Suppressor macrophage treated with lipopolysaccharide for 1 hour (primary cell): ENCODE data around the gene HOXD11.
A peak's percentile ranks its signal among the peaks of the same experiment; 100 is the strongest.

Experiments
- DNase-seq, 3 donors: peaks; one replicate each; pipeline ENCODE4 v3.0.0-alpha.2; 2020 to 2022

The HOXD11 gene

DNA sequence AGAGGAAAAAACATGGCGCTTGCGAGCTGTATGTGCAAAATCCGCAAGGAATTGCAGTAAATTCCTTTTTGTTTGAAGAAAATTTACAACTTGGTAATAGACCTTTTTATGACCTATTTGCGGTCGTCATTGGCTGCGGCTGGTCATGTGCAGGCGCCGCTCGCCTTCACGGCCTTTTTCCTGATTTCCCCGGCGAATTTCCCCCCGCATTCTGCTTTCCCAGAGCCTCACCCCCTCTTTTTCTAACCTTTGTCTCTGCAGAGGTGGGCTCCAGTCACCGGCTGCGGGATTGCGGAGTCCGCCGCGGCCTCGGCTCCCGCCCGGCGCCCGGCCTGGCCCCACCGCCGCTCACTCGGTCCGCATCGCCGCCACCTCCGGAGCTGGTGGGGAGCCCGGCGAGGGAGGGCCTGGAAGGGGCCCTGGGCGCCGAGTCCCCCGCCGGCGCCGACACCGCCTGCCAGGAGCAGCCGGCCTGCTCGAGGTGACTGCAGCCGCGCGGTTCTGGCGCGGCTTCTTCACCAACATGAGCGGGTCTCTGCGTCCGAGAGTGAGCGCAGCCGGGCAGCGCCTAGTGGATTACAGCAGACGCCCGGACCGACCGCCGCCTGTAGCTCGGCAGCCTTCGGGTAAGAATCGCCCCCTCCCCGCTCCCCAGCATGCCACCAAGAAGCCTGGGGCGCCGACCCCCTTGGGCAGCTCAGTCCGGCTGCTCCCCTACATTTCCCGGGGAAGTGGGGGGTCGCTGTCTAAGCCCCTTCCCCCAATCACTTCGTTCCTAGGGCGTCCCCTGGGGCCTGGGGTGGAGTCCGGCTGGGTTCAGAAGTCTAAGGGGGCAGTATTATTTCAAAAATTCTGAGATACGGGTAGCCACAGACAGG lies 29.5 kb downstream of the HOXD11 start:
- peak in 1 of 3 donors; percentile 32 for DNase-seq

DNA sequence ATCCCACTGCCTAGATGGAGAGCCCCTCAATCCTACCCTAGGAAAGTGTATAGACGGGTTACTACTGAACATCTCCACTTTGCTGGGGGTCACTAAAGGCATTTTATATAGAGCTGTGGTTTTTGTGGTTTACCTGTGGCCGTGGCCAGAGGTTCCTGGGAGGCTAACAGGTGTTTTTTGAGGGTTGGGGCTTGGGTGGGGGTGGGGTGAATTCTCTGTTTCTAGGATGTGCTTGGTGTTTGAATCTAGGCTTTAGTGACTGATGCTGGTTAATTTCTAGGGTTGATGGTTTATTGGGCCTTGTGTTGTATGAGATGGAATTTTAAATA lies 30.1 kb downstream of the HOXD11 start:
- no peak for DNase-seq

DNA sequence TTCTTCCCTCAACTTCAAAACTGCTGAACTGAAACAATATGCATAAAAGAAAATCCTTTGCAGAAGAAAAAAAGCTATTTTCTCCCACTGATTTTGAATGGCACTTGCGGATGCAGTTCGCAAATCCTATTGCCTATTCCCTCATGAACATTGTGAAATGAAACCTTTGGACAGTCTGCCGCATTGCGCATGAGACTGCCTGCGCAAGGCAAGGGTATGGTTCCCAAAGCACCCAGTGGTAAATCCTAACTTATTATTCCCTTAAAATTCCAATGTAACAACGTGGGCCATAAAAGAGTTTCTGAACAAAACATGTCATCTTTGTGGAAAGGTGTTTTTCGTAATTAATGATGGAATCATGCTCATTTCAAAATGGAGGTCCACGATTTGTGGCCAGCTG lies 30.8 kb downstream of the HOXD11 start:
- DNase-seq: no peak

- DNase-seq: no peak
Measured at GRCh38 chr2:176138526-176138922, 31.4 kb downstream of the HOXD11 start.

DNA sequence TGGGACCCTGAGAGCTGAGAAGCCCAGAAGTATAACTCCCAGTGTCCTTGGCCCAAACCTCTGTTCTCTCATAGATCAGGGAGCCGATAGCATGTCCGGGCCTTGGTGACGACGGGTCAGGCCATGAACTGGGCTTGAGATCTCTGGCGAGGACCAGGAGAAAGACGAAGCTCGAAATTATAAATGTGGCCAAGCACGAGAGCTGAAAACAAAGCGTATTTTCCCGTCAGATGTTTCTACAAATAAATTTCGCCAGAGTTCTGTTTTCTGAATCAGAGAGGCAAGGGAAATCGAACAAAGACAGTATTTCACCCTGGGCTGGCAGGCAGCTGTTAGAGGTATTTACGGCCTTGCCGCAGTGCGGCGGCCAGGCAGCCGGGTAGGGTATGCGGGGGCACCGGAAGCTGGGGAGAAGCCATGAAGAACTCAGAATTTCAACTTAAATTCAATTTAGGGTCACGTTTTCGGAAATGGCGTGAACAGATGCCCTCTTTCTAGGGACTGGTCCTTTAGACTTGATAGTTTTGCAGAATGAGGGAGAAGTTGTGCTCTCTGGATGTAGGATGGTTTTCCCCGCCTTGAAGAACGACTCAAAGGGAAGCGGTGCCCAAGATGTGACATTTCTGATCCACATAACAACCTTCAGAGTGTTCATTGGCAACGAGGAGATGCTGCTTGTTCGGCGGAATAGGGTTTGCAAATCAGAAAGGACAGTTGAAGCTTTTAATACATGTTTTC lies 32.0 kb downstream of the HOXD11 start:
- DNase-seq: no peak

DNA sequence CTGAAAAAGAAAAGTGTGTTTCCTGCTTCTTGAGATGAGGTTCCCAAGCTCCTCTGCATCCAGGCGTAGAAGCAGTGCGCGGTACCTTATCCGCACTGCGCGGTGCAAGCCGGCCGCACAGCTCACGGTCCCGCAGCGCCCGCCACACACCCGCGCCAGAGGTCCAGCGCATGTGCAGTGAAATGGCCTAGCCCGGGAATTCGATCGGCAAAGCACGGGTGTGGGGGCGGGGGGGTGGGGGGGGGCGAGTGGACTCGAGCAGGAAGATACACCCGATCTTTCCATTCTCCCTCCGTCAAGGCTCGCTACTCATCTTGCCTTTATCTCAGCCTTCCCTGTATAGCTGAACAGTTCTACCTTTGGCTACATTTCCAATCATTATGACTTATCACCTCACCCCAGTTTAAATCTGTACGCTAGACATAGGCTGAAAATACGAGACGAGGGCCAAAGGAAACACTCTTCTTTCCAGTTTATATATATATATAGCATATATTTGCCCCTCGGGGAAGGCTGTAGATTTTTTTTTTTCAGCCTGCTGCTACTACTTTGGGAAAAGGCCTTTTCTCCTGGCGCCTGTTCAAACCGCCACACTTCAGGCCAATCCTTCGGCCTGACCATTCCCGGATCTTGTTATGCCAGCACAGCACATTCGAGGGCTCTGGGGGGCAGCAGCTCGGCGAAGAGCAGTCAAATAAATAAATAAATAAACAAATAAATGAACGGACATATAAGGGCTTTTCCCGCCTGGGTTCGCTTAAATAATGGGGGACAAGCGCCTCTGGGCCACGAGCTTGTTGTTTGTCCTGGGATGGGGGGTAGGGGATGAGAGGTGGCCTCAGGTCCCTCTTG lies 32.8 kb downstream of the HOXD11 start:
- no peak for DNase-seq

GRCh38 chr2:176140513-176141317 lies 33.6 kb downstream of the HOXD11 start:
- peak; percentile 64 to 83 (median 70) for DNase-seq

DNA sequence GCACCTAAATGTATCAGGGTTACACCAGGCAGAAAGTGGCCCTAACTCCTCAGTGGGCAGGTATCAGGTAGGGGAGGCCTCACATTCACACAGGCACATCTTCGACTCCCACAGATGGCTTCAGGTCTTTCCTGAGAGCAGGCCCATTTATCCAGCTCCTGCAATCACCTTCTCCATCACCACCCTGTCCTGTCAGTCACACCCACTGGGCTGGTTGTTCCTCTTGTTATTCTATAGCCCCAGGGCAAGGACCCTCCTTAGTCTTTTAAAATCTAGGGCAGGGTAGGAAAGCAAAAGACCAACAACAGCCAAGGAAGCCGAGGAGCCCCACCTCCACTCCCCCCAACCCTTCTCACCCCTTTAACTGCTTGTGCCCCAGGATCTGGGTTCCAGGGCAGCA lies 35.2 kb downstream of the HOXD11 start:
- DNase-seq: no peak

- DNase-seq: no peak
Measured at GRCh38 chr2:176145085-176145969, 38.2 kb downstream of the HOXD11 start.

DNA sequence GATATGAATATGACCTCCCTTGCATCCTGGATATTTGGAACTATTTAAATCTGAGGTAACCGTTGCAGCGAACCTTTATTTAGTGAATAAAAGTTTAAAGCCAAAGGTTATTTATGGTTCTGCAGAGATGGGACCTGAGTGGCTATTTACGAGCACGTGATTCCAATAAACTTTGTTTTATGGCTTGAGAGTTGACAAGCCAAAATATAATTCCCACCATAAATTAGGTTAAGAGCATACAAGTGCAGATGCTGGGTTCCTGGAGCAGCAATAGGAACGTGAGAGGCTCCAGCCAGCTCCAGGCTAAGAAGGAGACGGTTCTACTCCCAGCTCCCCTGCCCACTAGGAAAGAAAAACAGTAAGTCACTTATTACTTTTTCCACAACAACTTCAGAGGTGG lies 39.0 kb downstream of the HOXD11 start:
- DNase-seq: no peak

DNA sequence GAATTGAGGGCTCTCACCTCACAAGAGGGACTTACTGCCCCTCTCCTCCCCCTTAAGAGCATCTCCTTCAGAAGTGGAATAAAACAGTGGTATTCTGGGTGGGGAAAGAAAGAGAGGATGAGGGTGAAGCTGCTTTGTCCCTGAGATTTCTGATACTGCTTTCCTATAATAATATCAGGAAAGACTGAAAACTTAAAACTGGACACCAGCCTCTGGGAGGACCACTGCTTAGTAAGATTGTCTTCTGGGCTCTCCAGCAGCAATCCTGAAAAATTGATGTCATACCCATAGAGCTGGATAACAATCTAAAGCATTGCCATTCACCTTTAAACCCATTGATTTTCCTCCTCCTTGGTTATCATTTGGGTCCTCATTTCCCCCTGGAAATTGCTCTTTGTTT lies 39.6 kb downstream of the HOXD11 start:
- no peak for DNase-seq

GRCh38 chr2:176147210-176147799 lies 40.2 kb downstream of the HOXD11 start:
- DNase-seq: no peak

- DNase-seq: no peak
Measured at GRCh38 chr2:176147800-176148496, 40.9 kb downstream of the HOXD11 start.

GRCh38 chr2:176148751-176149421 lies 41.8 kb downstream of the HOXD11 start:
- no peak for DNase-seq

DNA sequence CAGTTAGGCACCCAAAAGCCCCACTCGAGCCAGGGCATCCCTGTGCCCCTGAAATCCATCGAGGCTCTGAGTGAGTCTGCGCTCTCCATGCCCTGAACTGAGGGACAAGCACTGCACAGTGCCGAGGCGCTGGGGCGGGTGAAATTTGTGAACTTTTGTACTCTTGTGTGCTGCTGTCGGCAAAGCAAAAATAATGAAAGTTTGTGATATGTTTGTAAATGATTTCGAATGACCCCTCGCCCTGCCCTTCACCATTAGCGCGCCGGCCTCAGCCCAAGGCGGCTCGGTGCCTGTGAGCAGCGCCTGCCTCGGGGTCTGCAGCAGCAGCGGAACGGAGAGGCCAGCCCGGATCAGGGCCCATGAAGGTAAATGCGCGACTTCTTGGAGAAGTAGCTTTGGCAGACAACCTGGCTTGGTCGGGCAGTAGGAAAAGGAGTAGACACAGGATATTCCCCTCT lies 42.4 kb downstream of the HOXD11 start:
- no peak for DNase-seq

DNA sequence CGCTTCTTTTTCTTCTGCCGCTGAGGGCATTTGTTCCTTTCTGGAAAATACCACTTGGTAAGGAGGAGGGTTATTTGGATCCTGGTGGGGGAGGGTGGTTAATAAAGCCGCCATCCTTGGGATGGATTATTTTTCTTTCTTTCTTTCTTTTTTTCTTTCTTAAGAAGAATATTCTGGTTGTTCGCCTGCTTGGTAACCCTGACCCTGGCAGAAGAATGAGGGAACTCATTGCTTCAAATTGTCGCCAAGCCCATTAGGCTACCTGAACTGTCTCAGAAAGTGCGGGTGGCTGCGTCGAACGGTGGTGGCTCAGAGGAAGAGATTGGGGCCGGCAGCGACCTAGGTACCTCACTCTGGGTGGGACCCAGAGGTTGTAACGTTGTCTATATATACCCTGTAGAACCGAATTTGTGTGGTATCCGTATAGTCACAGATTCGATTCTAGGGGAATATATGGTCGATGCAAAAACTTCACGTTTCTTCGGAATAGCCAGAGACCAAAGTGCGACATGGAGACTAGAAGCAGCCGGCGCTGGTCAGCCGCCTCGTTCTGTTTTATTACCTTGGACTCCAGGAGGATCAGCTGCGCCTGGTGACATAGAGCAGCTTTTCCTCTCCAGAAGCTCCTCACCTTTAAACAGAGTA lies 43.0 kb downstream of the HOXD11 start:
- DNase-seq: no peak

GRCh38 chr2:176150584-176151441 lies 43.7 kb downstream of the HOXD11 start:
- no peak for DNase-seq
